Mononuclear cell (primary cell): Measurements from ENCODE around the gene CCDC167. TPM values are rescaled to one million over a fixed set of nuclear protein-coding genes. Genes with fewer than 3 reads are reported as not detected.

Experiments
- H3K27me3 ChIP-seq: 2 replicates; pipeline ENCODE4 v1.6.0; 2011; ENCODE audit warnings: low read length, control low read depth; ENCODE audit not compliant: insufficient read depth
- H3K4me1 ChIP-seq: 2 replicates; pipeline ENCODE4 v1.5.1; 2011; ENCODE audit warnings: mild to moderate bottlenecking, low read length, control low read depth; ENCODE audit not compliant: insufficient read depth
- H3K4me3 ChIP-seq: 2 replicates; pipeline ENCODE4 v1.5.1; 2011; ENCODE audit warnings: mild to moderate bottlenecking, low read length, moderate library complexity
- H3K9me3 ChIP-seq: 2 replicates; pipeline ENCODE4 v1.5.1; 2011; ENCODE audit warnings: low read depth, mild to moderate bottlenecking, control low read depth, low read length
- total RNA-seq: library from RNA; depleted of rRNA; stranded (reverse); fragments of >200 nt; gene quantifications from one replicate; pipeline ENCODE4 v1.2.3, GENCODE V29; 2012

The CCDC167 gene
- total RNA-seq, 1 donor, result 4.2 TPM

DNA sequence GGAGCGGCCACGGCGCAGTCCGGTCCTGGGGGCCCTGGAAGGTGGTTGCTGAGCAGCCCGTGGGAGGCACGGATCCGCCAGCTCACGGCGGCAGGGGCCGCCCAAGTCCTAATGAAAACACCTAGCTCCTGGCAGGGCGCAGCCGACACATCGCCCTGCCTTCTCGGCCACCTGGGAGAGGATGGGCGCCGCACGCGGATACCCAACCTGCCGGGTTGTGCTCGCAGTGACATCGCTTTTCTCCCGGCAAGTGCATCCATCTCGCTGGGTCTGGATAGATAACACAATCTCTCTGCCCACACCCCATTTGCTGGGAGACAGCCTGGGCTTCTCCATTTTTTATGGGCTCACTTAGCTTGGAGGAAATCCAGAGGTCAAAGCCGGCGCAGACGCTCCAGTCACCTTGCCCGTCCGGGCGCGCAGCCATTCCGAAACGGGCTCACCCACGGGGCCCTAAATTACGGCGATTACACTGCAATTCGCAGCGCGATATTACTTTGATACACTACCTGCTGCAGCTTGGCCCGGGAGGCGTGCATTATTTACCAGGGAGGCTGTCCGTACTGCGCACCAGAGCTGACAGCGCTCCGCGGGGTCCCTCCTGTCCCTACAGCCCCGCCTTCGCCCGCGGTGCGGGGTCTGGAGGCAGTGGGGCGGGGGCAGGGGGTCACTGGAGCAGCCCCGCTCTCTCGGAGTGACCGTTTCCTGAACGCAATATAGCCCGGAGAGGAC, 36.2 kb upstream of the CCDC167 start:
- Histone ChIP-seq H3K4me3 (no peak overlapping the region), H3K9me3 (no peaks in the 10 kb centered on the region), H3K27me3 (peaks cover 41% of the 10 kb centered on the region), H3K4me1 (peaks cover 15% of the 10 kb centered on the region)

- no peaks in the 10 kb centered on the region for H3K9me3 ChIP-seq
- peaks cover 15% of the 10 kb centered on the region for H3K4me1 ChIP-seq
- H3K27me3 ChIP-seq, result peaks cover 41% of the 10 kb centered on the region
- H3K4me3 ChIP-seq, result no peak overlapping the region
These were observed 35.7 kb upstream of the CCDC167 start for GRCh38 chr6:37535428-37535758.

- no peak overlapping the region for H3K4me3 ChIP-seq
- H3K27me3 ChIP-seq, result peaks cover 41% of the 10 kb centered on the region
- peaks cover 15% of the 10 kb centered on the region for H3K4me1 ChIP-seq
- no peaks in the 10 kb centered on the region for H3K9me3 ChIP-seq
These were observed 35.2 kb upstream of the CCDC167 start for GRCh38 chr6:37534893-37535292.

GRCh38 chr6:37532122-37532521, 32.4 kb upstream of the CCDC167 start:
- H3K4me3 ChIP-seq, result no peak overlapping the region
- H3K9me3 ChIP-seq, result no peaks in the 10 kb centered on the region
- peaks cover 15% of the 10 kb centered on the region for H3K4me1 ChIP-seq
- peaks cover 38% of the 10 kb centered on the region for H3K27me3 ChIP-seq

DNA sequence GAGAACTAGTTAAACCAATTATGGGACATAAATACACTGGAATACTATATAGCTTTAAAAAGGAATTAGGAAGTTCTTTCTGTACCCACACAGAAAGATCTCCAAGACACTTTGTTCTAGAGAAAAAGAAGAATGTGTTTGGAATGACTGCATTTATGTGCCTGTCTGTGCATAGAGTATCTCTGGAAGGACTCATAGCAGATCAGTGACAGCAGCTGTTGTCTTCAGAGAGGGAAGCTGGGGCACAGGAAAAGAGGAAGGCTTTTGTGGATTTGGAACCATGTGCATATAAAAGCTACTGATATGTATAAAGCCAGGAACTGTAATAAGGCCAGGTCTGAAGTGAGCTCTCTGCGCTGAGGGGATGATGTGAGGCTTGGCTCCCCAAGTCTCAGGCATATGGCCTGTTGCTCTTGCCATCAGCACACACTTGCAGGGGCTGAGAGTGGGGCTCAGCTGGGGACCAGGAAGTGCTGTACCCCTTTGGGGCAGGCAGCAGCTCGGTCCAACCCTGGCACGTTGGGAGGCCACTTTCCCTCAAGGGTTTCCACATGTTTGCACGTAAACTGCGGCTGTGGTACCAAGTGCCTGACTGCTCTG, 31.8 kb upstream of the CCDC167 start:
- H3K9me3 ChIP-seq, result no peaks in the 10 kb centered on the region

GRCh38 chr6:37531026-37531425, 31.3 kb upstream of the CCDC167 start:
- Histone ChIP-seq H3K9me3 (no peaks in the 10 kb centered on the region), H3K27me3 (peaks cover 28% of the 10 kb centered on the region), H3K4me3 (no peak overlapping the region), H3K4me1 (peaks cover 7% of the 10 kb centered on the region)

More for the DNA sequence above, 31.8 kb upstream of the CCDC167 start:
- Histone ChIP-seq H3K4me3 (no peak overlapping the region), H3K4me1 (peaks cover 12% of the 10 kb centered on the region), H3K27me3 (peaks cover 33% of the 10 kb centered on the region)

- Histone ChIP-seq H3K9me3 (no peaks in the 10 kb centered on the region), H3K4me3 (no peak overlapping the region), H3K27me3 (peaks cover 21% of the 10 kb centered on the region), H3K4me1 (no peaks in the 10 kb centered on the region)
These were observed 30.6 kb upstream of the CCDC167 start for GRCh38 chr6:37530297-37530696.

DNA sequence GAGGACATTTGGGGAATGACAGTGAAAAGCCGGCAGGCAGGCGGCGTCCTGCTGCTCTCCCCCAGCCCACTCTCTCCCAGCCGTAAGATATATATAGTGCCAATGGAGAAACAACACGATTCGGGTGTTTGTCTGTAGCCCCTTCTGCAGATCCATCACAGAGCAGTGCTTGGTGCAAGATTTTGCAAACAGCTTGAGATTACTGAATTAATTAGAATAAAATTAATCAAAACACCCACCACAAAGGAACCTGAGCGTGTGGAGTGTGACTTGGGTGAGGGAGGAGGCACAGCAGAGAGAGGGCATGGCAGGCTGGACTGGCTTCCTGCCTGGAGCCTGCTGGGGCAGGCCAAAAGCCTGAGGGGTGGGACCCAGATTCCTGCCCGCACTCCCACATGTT, 28.8 kb upstream of the CCDC167 start:
- H3K9me3 ChIP-seq, result no peaks in the 10 kb centered on the region
- H3K4me3 ChIP-seq, result no peak overlapping the region
- peaks cover 8% of the 10 kb centered on the region for H3K27me3 ChIP-seq

DNA sequence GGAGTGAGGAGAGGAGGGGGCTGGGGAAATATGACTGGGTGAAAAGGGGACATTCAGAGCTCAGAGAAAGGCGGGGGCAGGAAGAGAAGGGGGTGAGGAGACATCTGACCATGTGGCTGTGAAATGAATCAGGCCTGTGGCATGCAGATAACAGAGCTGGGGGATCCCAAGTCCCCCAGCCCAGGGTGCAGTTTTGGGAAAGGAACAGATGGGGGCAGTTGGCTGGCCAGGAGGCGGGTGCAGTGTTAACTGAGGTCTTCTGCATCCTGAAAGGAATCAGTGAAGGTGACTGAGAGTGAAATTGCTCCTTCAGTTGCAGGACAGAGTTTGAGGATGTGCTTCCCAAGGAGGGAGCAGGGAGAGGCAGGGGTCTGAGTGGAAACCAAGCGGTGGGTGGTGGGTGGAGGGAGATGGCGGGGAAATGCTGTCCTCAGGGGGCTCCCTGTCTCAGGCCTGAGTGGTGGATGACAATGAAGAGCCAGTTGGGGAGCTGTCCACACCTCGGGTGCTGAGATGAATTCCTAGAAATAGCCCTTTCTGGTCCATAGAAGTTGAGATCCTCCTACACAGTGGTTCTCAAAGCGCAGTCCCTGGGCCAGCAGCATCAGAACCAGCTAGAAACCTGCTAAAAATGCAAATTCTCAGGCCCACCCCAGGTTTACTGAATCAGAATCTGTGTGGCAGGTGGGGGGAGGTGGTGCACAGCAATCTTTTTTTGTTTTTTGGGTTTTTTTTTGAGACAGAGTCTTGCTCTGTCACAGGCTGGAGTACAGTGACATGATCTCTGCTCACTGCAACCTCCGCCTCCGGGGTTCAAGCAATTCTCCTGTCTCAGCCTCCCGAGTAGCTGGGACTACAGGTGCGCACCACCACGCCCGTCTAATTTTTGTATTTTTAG, 26.0 kb upstream of the CCDC167 start:
- Histone ChIP-seq H3K9me3 (no peaks in the 10 kb centered on the region), H3K4me3 (no peak overlapping the region), H3K4me1 (peaks cover 12% of the 10 kb centered on the region), H3K27me3 (no peaks in the 10 kb centered on the region)

More for the DNA sequence above, 28.8 kb upstream of the CCDC167 start:
- H3K4me1 ChIP-seq, result no peaks in the 10 kb centered on the region

- no peaks in the 10 kb centered on the region for H3K27me3 ChIP-seq
- H3K4me3 ChIP-seq, result no peak overlapping the region
- peaks cover 14% of the 10 kb centered on the region for H3K4me1 ChIP-seq
- no peaks in the 10 kb centered on the region for H3K9me3 ChIP-seq
These were observed 25.3 kb upstream of the CCDC167 start for GRCh38 chr6:37524970-37525318.

DNA sequence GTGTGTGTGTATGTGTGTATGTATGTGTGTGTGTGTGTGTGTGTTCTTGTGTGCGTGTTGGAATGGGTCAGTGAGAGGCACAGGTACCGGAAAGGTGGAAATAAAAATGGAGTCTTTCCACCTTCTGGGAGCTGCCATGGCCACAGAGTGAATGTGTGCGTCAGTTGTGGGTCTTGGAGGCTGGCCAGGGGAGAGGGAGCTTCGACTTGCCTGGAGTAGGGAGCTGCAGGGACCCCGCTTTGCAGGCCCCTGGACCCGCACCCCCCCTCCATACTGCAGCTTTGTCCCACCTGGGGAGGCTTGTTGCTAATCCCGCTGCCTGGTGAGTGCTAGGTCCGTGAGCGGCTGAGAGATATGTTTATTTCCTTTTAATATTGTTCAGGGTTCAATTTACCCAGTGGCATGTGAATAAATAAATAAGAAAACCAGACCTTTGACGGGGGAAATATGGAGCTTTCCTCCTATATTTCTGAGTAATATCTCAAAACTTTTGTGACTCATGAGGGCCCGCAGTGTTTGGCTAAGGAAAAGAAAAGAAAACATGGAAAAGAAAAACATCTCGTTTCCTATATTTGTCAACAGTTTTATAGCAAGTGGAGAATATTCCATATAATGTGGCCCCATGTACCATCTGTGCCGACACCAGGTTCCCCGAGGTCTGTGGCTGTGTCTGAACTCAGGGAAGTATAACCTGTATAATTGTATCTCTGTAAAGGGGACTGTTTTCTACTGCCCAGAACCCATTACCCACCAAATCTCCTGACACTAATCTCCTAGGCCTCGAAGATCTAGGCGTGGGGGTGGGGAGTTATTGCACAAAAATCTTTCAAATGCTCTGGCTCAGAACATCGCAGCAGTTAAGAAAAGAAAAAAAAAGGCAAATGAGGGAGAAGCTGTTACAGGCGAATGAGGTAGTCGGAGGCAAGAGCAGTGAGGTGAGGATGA, 24.6 kb upstream of the CCDC167 start:
- Histone ChIP-seq H3K27me3 (no peaks in the 10 kb centered on the region), H3K4me1 (peaks cover 15% of the 10 kb centered on the region), H3K4me3 (no peak overlapping the region), H3K9me3 (no peaks in the 10 kb centered on the region)

- H3K4me3 ChIP-seq, result no peak overlapping the region
- peaks cover 23% of the 10 kb centered on the region for H3K4me1 ChIP-seq
- no peaks in the 10 kb centered on the region for H3K9me3 ChIP-seq
These were observed 23.7 kb upstream of the CCDC167 start for GRCh38 chr6:37523412-37523811.

DNA sequence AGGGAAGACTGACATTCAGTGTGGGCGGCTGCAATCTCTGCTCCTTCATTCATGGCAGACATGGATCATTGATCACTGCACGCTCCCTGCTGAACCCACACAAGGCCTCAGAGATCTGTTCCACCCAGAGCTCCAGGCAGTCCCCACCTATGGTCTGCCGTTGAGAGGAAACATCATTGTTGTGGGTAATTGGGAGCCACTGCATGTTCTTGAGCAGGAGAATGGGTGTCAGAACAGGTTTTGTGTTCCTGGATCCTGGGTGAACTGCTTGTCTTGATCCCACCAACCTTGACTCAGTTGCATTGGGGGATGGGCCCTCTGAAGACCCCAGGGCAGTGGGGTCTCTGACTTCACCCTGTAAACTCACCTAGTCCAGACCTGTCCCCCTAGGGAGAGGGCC, 23.1 kb upstream of the CCDC167 start:
- peaks cover 29% of the 10 kb centered on the region for H3K4me1 ChIP-seq
- H3K4me3 ChIP-seq, result no peak overlapping the region
- no peaks in the 10 kb centered on the region for H3K27me3 ChIP-seq
- no peaks in the 10 kb centered on the region for H3K9me3 ChIP-seq

More at GRCh38 chr6:37523412-37523811, 23.7 kb upstream of the CCDC167 start:
- no peaks in the 10 kb centered on the region for H3K27me3 ChIP-seq

DNA sequence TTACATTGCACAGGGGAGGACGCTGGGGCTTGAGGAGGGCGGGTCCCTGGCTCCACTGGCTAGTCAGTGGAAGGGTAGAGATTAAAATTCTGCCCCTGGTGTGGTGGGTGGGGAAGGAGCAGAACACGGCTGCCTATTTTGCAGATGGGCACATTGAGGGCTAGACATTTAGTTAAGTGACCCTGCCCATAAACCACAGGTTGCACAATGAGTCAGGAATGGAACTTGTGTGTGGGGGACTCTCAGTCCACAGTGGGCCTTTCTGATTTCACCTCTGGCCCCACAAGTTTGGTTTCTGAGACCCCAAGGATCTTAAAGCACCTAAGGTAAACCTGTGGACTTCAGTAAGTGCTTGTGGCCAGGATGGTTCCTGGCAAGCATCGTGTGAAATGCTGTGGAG, 22.0 kb upstream of the CCDC167 start:
- Histone ChIP-seq H3K4me3 (no peak overlapping the region), H3K4me1 (peaks cover 41% of the 10 kb centered on the region), H3K27me3 (no peaks in the 10 kb centered on the region)

More for the DNA sequence above, 22.0 kb upstream of the CCDC167 start:
- H3K9me3 ChIP-seq, result no peaks in the 10 kb centered on the region
